K562 (cell line): Measurements from ENCODE around the gene SLC44A1.

Source experiments
- ARNT ChIP-seq, 2 experiments: fragments of 450-650 bp; IDR thresholded peaks; 2 replicates each; pipeline ENCODE4 v1.6.1; 2016; ENCODE audit warnings: mild to moderate bottlenecking in 1 of 2
- CEBPB ChIP-seq: fragments of 450-650 bp; IDR thresholded peaks from 2 replicates; pipeline ENCODE4 v1.6.1; 2016; ENCODE audit warnings: missing genetic modification characterization, missing compliant biosample characterization
- CTCF ChIP-seq, 3 experiments: IDR thresholded peaks in 2 of 3; conservative IDR thresholded peaks in 1 of 3; 2 replicates each; pipeline ENCODE4 v1.5.1; 2011 to 2012; ENCODE audit warnings: low read length in 3 of 3, mild to moderate bottlenecking in 3 of 3, control low read depth in 2 of 3, improper control_type of control experiment in 1 of 3, inconsistent platforms in 1 of 3, low read depth in 1 of 3, mixed read lengths in 1 of 3, moderate library complexity in 1 of 3; ENCODE audit not compliant: insufficient read depth in 2 of 3
- GABPB1 ChIP-seq: sonication (generic); formaldehyde crosslinking; IDR thresholded peaks from 2 replicates; pipeline ENCODE4 v1.8.0; 2022; ENCODE audit warnings: mild to moderate bottlenecking, missing genetic modification reagents
- HNRNPUL1 ChIP-seq: fragments of 200-400 bp; formaldehyde crosslinking; IDR thresholded peaks from 2 replicates; pipeline ENCODE4 v1.6.1; 2017; ENCODE audit warnings: low read length
- MAX ChIP-seq: sonication (generic); formaldehyde crosslinking; IDR thresholded peaks from 2 replicates; pipeline ENCODE4 v1.9.0; 2022; ENCODE audit warnings: mild to moderate bottlenecking, missing genetic modification reagents
- RERE ChIP-seq: sonication (generic); formaldehyde crosslinking; IDR thresholded peaks from 2 replicates; pipeline ENCODE4 v1.8.0; 2023; ENCODE audit warnings: missing genetic modification reagents, mild to moderate bottlenecking, borderline replicate concordance
- SREBF1 ChIP-seq: fragments of 150-350 bp; IDR thresholded peaks from 2 replicates; pipeline ENCODE4 v1.6.1; 2014; ENCODE audit warnings: antibody characterized with exemption, low read depth, low read length, borderline replicate concordance
- TAF1 ChIP-seq: IDR thresholded peaks from 2 replicates; pipeline ENCODE4 v1.6.1; 2011; ENCODE audit warnings: mild to moderate bottlenecking, low read length, moderate library complexity; ENCODE audit not compliant: insufficient read depth, control insufficient read depth, severe bottlenecking; ENCODE audit errors: extremely low read depth
- YY1 ChIP-seq, 3 experiments: IDR thresholded peaks; 2 replicates each; pipeline ENCODE4 v1.6.1; 2011; ENCODE audit warnings: low read length in 2 of 3, mild to moderate bottlenecking in 2 of 3, moderate library complexity in 2 of 3, borderline replicate concordance in 1 of 3, control low read depth in 1 of 3, low read depth in 1 of 3; ENCODE audit not compliant: insufficient read depth in 3 of 3, insufficient replicate concordance in 2 of 3, control insufficient read depth in 1 of 3, insufficient read length in 1 of 3; ENCODE audit errors: extremely low read depth in 1 of 3
- TF ChIP-seq, protein P1 (sequence below): fragments of 450-650 bp; IDR thresholded peaks from 2 replicates; pipeline ENCODE4 v1.7.1; 2018; ENCODE audit warnings: mild to moderate bottlenecking, low read depth; ENCODE audit not compliant: partially characterized antibody
- TF ChIP-seq, protein P2 (sequence below): sonication (generic); IDR thresholded peaks from 2 replicates; pipeline ENCODE4 v1.6.1; 2016
- TF ChIP-seq, protein P3 (sequence below), 2 experiments: fragments of 450-650 bp in 1 of 2; sonication (generic) in 1 of 2; formaldehyde crosslinking in 1 of 2; IDR thresholded peaks in 1 of 2; conservative IDR thresholded peaks in 1 of 2; 2 replicates each; pipeline versions ENCODE4 v1.6.1 to v1.8.1; 2016 to 2023; ENCODE audit warnings: mild to moderate bottlenecking in 2 of 2, moderate library complexity in 2 of 2, inconsistent platforms in 1 of 2, missing genetic modification reagents in 1 of 2
- TF ChIP-seq, protein P4 (sequence below): fragments of 250-450 bp; sonication (Bioruptor Pico); IDR thresholded peaks from 2 replicates; pipeline ENCODE4 v1.5.0; 2021; ENCODE audit warnings: mild to moderate bottlenecking, borderline replicate concordance

DNA sequence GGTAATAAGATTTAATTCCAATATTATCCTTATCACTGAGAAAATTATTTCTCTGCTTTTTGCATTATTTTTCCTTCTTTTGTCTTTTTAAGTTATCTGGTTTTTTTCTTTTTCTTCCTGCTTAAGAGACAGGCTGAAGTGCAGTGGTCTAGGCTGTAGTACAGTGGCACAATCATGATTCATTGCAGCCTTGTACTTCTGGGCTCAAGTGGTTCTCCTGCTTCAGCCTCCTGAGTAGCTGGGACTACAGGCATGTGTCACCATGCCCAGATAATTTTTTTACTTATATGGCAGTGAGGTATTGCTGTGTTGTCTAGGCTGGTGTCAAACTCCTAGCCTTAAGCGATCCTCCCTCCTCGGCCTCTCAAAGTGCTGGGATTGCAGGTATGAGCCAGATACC, 93.9 kb downstream of the SLC44A1 start:
- TF ChIP-seq MAX (no peak), SREBF1 (no peak), RERE (CRISPR knock-in tag) (no peak), CTCF (IDR thresholded peaks at IDR 0.05 in 2 of 3, conservative IDR thresholded peaks at IDR 0.05 in 1 of 3; ENCODE audit: insufficient read depth in 2 of 3, low read depth in 1 of 3, low read length in 3 of 3) (no peak), GABPB1 (CRISPR knock-in tag) (no peak), TAF1 (no peak), ARNT (IDR thresholded peaks at IDR 0.05) (no peak), HNRNPUL1 (no peak), CEBPB (no peak), YY1 (IDR thresholded peaks at IDR 0.05; ENCODE audit: borderline replicate concordance in 1 of 3, control insufficient read depth in 1 of 3, extremely low read depth in 1 of 3, insufficient read depth in 3 of 3, insufficient read length in 1 of 3, insufficient replicate concordance in 2 of 3, low read depth in 1 of 3, low read length in 2 of 3) (no peak)
- TF ChIP-seq, protein P1, sequence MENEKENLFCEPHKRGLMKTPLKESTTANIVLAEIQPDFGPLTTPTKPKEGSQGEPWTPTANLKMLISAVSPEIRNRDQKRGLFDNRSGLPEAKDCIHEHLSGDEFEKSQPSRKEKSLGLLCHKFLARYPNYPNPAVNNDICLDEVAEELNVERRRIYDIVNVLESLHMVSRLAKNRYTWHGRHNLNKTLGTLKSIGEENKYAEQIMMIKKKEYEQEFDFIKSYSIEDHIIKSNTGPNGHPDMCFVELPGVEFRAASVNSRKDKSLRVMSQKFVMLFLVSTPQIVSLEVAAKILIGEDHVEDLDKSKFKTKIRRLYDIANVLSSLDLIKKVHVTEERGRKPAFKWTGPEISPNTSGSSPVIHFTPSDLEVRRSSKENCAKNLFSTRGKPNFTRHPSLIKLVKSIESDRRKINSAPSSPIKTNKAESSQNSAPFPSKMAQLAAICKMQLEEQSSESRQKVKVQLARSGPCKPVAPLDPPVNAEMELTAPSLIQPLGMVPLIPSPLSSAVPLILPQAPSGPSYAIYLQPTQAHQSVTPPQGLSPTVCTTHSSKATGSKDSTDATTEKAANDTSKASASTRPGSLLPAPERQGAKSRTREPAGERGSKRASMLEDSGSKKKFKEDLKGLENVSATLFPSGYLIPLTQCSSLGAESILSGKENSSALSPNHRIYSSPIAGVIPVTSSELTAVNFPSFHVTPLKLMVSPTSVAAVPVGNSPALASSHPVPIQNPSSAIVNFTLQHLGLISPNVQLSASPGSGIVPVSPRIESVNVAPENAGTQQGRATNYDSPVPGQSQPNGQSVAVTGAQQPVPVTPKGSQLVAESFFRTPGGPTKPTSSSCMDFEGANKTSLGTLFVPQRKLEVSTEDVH = no peak
- TF ChIP-seq, protein P2, sequence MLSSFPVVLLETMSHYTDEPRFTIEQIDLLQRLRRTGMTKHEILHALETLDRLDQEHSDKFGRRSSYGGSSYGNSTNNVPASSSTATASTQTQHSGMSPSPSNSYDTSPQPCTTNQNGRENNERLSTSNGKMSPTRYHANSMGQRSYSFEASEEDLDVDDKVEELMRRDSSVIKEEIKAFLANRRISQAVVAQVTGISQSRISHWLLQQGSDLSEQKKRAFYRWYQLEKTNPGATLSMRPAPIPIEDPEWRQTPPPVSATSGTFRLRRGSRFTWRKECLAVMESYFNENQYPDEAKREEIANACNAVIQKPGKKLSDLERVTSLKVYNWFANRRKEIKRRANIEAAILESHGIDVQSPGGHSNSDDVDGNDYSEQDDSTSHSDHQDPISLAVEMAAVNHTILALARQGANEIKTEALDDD = no peak
- TF ChIP-seq, protein P3, sequence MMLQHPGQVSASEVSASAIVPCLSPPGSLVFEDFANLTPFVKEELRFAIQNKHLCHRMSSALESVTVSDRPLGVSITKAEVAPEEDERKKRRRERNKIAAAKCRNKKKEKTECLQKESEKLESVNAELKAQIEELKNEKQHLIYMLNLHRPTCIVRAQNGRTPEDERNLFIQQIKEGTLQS (IDR thresholded peaks at IDR 0.05) = no peak
- TF ChIP-seq, protein P3 (CRISPR knock-in tag; conservative IDR thresholded peaks at IDR 0.05) = no peak
- TF ChIP-seq, protein P4, sequence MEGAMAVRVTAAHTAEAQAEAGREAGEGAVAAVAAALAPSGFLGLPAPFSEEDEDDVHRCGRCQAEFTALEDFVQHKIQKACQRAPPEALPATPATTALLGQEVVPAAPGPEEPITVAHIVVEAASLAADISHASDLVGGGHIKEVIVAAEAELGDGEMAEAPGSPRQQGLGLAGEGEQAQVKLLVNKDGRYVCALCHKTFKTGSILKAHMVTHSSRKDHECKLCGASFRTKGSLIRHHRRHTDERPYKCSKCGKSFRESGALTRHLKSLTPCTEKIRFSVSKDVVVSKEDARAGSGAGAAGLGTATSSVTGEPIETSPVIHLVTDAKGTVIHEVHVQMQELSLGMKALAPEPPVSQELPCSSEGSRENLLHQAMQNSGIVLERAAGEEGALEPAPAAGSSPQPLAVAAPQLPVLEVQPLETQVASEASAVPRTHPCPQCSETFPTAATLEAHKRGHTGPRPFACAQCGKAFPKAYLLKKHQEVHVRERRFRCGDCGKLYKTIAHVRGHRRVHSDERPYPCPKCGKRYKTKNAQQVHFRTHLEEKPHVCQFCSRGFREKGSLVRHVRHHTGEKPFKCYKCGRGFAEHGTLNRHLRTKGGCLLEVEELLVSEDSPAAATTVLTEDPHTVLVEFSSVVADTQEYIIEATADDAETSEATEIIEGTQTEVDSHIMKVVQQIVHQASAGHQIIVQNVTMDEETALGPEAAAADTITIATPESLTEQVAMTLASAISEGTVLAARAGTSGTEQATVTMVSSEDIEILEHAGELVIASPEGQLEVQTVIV = no peak
